ENCODE results near the gene POLR2L. TPM values are rescaled to one million over a fixed set of nuclear protein-coding genes. Genes with fewer than 3 reads are reported as not detected.

The POLR2L gene
- 537 and 672 TPM in 2 replicates for total RNA-seq (2014; rRNA removed; shearing (Covaris generic))
- 96.2 and 158 TPM in 2 replicates for polyA plus RNA-seq (2015; cell fraction: cytosol; rRNA removed)
- polyA plus RNA-seq (2015; cell fraction: nucleus; rRNA removed) = 43.6 and 46.6 TPM in 2 replicates

DNA sequence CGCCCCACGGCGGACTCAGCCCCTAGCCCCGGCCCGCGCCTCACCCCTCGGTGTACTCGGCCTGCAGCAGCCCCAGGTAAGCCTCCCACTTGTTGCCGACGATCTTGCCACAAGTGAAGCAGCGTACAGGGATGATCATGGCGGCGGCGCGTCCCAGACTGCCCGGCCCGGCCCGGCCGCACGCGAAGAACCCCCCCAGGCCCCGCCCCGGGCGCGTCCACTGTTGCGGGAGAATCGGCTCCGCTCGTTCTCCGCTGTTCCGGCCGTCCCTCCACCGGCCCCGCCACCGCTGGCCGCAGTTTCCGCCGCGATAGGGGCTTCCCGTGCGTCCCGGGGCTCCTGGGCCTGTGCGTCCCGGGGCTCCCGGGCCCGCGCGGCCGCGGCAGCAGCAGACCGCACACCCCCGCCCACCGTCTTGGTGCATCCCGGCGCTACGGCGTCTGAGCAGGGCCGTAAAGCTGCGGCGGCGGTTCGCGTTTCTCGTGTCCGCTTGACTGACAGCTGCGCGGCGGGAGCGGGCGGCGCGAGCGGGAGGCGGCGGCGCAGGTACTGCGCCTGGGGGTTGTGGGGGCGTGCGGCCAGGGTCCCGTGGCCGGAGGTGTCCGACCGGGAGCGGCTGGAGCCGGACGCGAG, at the start of gene POLR2L, which contains the start of gene TSPAN4:
TSS of gene POLR2L (minus strand) at position 160 of the 633 bp plus-strand sequence. CDS start at position 139, 21 bp downstream.
TSS of gene TSPAN4 (plus strand) at position 483 of the 633 bp plus-strand sequence. CDS start 7,453 bp downstream, outside the sequence.
- peak; percentile 76 for DNase-seq (ENCODE audit: low read depth)

DNA sequence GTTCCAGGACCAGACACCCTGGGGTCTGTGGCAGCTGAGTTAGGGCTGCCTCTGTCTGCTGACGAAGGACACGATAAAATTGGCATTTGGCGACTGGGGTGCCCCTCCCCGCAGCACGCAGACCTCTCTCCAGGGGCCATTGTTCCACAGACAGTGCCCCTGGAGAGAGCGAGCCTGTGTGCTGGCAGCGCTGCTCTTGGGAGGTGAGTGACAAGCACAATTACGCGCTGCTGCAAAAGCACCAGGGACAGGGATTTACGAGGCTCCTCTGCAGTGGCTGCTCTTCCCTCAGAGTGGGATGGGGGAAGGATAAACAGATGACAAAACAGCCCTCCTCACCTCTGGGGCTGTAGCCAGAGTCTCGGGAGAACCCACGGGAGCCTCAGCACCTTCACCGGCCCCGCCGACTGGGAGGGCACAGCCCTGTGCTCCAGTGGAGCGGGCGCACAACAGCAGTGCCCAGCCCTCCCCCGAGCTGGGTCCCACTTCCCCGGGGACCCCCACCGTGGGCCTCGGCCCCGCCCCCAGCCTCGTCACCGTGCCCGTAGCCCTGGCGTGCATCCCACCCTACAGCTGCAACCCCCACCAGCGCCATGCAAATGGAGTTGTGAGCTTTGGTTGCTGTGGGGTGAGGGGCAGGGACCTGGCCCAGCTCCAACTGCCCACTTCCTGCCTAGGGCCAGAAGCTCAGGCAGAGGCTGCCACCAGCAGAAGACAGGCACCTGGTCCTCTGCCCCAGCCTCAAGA, 48.6 kb upstream of the POLR2L start:
- DNase-seq (ENCODE audit: low read depth) = no peak

DNA sequence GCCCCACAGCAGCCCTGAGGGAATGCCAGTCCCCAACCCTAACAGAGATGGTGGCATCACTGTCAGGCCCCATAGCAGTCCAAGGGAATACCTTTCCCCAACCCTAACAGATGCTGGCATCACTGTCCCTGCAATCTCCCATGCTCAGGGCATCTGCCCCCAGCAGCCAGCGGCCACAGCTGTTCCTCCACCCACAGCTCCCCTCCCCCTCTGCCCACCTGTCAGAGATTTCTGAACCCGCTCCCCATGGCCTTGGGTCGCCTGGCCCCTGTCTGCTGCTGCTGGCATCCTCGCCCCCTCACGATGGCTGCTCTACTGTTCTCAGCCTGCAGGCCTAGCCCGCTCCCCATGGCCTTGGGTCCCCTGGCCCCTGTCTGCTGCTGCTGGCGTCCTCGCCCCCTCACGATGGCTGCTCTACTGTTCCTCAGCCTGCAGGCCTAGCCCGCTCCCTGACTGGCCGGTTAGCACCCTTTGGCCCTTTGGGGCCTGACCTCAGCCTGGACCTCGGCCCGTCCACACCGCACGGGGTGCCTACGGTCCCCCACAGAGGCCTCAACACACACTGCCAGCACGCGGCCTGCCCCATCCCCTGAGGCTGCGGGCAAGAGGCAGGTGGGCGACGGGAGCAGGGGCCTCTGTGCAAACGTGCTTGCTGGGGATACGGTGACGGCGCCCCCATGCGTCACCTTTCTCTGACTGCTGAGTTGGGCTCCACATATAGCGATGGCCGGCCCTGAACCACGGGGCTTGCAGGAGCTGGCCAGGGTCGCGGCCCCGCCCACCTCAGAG, 47.6 kb upstream of the POLR2L start:
- no peak for DNase-seq (ENCODE audit: low read depth)

DNA sequence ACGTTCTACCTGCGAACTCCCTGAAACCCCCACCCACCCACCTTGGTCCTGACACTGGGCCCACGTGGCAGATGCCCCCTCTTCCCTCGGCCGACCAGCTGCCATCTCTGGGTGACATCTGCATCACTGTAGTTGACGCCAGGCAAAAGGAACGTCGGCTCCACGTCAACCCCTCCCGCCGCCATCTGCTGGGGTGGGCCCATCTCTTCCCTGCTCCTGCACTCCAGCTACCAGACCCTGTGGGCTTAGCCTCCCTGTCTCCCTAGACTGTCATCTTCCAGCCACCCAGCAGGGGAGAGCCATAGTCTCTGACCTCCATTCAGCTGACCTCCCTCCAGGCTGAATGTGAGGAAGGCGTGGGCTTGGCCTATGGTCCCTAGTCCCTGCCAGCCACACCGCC, 46.9 kb upstream of the POLR2L start:
- no peak for DNase-seq (ENCODE audit: low read depth)

DNA sequence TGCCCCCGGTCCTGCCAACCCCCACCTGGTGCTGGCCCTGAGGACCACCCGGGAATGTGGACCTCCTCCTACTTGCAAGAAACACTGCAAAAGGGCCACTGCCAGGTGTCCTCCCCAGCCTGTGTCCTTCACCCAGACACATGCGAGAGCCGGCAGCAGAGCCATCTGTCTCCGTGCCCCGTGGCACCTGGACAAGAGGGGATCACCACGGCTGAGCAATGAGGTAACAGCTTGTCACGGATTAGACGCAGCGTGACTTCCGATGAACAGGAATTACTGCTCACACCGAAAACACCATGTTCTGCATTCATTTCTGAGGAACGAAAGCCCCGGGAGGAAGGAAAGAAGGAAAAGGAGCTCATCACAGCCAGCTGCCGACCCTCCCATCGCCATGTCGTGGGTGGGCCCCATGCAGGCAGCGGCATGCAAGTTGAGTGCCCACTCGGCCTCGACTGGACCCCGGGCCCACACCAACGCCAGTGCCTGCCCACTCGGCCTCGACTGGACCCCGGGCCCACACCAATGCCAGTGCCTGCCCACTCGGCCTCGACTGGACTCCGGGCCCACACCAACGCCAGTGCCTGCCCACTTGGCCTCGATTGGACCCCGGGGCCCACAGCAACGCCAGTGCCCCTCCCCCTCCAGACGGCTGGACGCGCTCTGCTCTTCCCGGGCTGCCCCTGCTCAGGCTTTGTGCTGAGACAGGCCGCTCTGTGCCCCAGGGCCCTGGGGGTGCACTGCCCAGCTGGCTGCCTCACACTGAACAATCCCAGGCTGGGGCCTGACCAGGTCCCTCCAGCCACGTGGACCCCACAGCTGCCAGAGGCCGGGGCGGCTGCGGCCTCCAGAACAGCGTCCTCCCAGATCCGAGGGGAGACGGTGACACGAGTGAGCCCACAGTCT, 46.2 kb upstream of the POLR2L start:
- DNase-seq (ENCODE audit: low read depth) = no peak

DNA sequence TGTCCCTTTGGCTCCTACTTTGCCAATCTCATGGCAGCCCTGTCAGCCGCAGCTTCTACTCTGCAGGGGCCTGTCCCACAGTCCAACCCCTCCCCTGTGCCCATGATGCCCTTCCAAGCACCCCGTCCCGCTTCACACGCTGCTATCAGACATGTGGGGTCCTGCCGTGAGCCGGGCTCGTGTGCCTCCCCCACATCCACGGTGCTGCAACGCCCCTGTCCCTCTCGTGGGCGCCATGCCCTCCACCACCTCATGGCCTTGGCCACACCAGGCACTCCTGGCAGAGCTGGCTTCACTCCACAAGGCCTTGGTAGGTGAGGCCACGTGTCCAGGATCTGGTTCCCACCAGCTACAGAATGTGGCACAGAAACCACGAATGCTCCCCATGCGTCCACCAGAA, 45.3 kb upstream of the POLR2L start:
- no peak for DNase-seq (ENCODE audit: low read depth)

DNA sequence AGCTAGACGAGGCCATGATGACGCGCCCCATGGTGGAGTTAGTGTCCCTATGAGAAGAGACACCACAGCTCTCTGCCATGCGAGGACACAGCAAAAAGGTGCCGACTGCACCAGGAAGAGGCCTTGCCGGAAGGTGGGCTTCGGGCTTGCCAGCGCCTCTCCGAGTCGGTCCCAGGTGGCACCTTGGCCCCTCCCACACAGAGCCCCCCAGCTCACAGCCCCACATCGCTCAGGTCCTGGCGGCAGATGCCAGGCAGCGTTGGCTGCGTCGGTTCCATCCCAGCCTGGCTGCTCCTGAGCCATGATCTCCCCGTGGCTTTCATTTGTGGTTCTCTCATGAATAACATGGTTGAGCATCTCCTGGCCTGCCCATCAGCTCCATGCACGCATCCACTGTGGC, 44.2 kb upstream of the POLR2L start:
- no peak for DNase-seq (ENCODE audit: low read depth)

DNA sequence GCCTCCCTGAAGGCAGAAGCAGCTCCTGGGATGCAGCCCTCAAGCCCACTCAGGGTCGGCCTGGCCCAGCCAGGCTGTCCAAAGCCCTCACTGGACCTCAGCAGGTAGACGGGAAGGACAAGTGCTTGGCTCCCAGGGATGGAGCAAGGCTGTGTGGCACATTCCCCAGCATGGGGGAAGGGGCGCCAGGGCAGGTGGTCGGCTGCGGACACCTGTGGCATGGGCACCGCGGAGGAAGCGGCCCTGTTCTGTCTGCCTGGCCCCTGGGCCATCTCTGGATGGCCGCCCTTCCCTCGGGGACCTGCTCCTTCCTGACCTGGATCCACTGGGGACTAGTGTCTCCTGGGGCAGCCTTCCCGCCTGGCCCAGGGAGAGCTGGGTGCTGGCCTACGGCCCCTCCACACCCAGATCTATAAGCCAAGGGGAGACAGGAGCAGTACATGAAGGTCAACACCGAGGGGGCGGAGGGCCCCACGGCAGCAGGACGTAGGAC, 42.3 kb upstream of the POLR2L start:
- no peak for DNase-seq (ENCODE audit: low read depth)

DNA sequence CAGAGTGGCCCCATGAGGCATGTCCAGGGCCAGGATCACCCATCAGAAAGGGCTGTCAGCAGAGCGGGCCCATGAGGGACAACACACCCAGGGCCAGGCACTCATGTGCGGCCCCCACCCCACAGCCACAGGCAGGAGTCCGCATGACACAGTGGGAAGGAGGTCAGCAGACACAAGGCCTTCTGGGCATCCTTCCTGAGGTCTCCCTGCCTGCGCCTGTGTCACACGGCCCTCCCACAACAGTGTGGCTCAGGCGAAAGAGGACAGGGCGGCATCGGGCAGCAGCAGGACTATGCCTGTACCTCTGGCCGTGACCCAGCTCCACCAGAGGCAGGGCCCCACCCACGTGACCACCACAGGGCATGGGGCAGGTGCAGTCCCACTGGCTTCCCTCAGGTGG, 41.2 kb upstream of the POLR2L start:
- no peak for DNase-seq (ENCODE audit: low read depth)

DNA sequence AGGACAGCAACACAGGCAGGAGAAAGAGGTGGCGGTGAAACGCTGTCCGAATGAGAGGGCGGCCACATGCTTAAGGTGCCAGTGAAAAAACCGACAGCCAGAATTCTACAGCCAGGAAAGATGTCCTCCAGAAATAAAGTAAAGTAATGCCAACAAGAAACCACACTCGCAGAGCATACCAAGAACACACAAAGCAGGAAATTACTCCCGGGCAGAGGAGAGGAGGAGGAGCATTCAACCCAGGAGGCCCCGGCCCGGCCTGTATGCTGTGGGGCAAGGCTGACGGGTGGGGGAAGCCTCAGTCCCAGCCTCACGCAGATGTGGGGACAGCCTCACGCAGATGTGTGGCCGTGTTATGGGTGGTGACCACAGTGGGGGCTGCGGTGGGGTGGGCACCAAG, 40.3 kb upstream of the POLR2L start:
- no peak for DNase-seq (ENCODE audit: low read depth)

DNA sequence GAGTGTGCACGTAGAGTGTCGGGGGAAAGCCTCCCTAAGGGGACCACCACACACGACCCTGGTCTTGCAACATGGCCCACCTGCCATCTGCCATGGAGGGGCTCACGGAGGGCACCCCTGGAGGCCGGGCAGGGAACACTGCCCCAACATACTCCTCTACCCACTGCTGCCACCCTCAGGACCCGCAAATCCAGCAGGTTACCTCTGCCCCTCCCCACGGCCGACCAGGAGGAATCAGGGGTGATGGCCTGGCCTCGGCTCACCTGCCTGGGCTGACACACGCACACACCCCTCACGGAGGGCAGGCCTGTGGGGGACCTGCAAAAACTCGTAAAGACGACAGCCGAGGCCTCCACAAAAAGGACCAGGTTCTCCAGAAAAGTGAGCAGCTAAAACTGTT, 38.1 kb upstream of the POLR2L start:
- no peak for DNase-seq (ENCODE audit: low read depth)

DNA sequence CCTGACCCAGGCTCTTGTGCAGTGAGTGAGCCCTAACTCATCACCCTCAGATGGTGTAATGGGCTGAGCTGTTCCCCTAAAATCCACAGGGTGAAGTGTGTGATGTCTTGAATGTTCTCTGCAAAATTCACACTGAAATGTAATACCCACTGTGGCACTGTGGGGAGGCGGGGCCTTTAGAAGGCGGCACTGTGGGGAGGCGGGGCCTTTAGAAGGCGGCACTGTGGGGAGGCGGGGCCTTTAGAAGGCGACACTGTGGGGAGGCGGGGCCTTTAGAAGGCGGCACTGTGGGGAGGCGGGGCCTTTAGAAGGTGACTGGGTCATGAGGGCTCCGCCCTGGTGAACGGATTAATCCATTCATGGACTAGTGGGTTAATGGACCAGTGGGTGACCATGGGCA, 35.2 kb upstream of the POLR2L start:
- no peak for DNase-seq (ENCODE audit: low read depth)

DNA sequence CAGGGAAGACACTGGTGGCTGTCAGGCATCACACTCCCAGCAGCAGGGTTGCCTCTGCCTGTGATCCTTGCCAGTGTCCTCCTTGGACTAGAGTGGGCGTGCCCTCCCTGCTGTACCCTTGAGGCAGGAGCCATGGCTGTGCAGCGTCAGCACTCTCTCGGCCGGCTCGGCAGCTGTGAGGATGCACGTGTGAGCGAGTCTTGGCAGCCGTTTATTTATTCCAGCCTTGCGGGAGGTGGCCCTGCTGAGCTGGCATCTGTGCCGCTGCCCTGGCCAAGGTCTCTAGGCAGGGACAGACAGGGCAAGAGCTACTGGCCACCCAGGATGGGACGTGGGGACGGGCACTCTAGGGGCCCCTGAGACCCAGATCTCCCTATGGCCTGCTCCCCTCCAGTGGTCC, 34.2 kb upstream of the POLR2L start:
- DNase-seq (ENCODE audit: low read depth) = no peak

DNA sequence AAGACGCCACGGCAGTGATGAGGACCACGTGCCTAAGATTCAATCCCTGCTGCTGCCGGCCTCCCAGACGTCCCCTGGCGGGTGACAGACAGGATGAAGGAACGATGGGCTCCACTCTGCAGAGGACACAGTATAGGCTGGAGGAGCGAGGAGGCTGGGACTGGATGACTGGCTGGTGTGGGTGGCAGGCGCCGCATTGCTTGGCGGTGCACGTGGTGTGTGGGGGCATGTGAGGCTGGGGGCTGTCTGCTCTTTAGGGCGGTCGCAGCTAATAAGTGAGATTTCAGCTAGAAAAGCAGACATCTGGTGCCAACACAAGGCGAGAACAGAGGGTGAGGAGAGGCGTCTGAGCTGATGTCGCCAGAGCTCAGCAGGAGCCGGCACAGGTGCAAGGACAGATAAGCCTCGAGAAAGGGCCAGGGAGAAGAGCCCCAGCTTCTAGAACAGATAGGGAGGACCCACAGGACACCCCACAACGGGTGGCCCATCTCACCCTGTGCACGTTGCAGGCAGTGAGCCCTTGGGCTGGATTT, 33.5 kb upstream of the POLR2L start:
- no peak for DNase-seq (ENCODE audit: low read depth)

DNA sequence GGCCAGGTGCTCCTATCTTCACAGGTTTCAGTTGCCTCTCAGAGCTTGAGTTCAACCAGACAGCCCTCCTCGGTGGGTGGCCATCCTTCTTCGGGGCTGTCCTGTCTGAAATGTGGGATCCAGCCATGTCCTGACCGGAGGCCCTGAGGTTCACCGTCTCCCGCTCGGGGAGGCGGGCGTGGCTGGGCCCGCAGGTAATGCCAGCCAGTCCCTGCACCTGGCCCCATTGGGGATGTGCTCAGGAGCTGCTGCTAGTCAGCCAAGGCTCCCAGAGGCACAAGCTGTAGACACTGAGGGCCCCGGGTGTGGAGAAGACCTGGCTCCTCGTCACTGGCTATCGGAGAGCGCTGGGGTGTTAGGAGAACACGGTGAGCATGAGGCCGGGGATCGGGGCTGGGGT, 32.9 kb upstream of the POLR2L start:
- DNase-seq (ENCODE audit: low read depth) = no peak

DNA sequence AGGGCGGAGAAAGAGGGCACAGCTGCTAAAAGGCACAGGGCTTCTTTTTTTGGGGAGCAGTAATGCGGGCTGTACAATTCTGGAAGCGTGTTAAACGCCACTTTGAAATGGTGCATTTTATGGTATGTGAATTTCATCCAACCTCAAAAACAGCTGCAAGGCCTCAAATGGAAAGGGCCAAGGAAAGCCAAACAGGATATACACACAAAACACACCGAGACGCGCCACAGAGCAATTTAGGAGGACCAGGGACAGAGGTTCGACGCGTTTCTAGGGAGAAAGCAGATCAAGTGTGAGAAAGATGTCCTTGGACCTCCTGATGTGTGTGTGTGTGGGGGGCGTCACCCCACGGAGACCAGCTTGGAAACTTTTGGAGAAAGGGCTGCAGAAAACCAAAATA, 31.4 kb upstream of the POLR2L start:
- no peak for DNase-seq (ENCODE audit: low read depth)

DNA sequence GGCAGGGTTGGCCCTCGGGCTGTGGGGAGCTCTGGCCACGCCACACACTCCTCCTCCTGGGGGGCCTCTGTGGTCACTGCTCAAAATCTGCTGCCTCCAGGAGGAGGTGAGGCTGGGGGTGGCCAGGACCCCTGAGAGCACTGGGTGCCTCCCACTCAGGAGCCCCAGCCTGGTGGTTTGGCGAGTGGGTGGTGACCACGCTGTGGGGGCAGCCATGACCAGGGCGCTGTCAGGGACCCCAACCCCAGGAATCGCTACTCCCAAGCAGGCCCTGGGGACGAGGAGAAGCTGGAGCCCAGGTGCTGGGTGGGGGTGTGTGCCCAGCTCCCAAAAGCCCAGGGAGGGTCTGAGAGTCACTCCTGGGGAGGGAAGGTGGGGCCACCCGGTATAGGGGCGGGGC, 30.5 kb upstream of the POLR2L start:
- DNase-seq (ENCODE audit: low read depth) = no peak

DNA sequence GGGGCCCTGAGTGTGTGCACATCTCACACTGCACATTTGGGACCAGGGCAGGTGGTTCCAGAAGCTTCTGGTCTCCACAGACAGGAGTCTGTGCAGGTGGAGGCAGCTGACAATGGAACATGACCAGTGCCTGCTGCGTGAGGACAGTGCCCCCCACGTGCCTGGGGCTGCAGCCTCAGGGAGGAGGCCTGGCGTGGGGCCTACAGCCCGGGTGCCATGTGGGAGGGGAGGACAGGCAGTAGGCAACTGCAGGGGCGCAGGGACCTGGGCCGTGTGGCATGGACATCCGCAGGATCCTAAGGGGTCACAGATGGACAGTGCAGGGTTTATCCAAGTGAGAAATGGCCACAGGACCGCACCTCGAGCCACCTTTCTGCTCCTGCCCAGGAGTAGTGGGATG, 29.1 kb upstream of the POLR2L start:
- DNase-seq (ENCODE audit: low read depth) = no peak

DNA sequence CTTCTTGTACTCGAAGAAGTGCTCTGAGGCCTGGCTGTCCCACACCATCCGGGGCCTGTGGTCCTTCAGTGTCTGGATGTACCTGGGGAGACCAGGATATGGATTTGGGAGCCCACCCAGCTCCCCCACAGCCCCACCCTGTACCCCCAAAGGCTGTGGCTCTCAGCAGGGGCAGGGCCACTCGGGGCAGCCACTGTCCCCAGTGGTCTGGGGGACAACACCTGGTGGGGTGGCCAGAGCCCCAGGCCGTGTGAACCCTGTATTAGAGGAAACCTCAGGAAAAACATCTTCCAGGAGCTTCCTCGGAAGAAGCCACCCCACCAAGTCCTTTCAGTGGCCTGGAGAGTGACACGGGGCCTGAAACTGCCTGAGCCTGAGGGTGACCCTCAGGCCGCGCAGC, 28.1 kb upstream of the POLR2L start:
- no peak for DNase-seq (ENCODE audit: low read depth)

DNA sequence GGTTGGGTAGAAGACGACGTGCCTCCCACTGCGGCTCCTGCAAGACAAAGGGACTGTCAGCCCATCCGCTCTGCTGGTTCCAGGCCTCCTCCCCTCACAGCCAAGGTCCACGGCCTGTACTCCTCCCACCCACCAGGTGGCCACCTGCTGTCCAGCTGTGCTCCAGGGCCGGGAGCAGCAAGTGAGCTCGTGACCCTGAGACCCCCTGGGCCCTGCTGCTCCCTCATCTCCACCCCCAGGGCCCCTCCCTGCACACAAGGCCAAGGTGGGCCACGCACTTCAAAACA, 27.7 kb upstream of the POLR2L start:
- DNase-seq (ENCODE audit: low read depth) = no peak

Data from HT1080 (cell line).